ENCODE data around the gene CARMIL1.

The CARMIL1 gene

GRCh38 chr6:25485821-25486534 lies 206.8 kb downstream of the CARMIL1 start:
- TF ChIP-seq ZNF384 (IDR thresholded peaks at IDR 0.05) = peak; percentile 72
- TF ChIP-seq FOXA1 (IDR thresholded peaks at IDR 0.05) = no peak
- ChIA-PET POLR2A (interaction anchor here (1.2 kb wide), 1 partner anchor 207 kb away, joined by 3 read pairs; the partner anchor contains the start of gene CARMIL1), CTCF (no interaction called here)
- peak; percentile 21 for DNase-seq (ENCODE audit: extremely low spot score)

GRCh38 chr6:25486550-25486949 lies 207.4 kb downstream of the CARMIL1 start:
- DNase-seq (ENCODE audit: extremely low spot score) = no peak
- CTCF ChIA-PET = interaction anchor here (1.1 kb wide), 1 partner anchor 208 kb away, joined by 3 read pairs; no protein-coding TSS in a partner anchor
- POLR2A ChIA-PET = interaction anchor here (1.2 kb wide), 1 partner anchor 208 kb away, joined by 3 read pairs; the partner anchor contains the start of gene CARMIL1
- TF ChIP-seq PKNOX1 (IDR thresholded peaks at IDR 0.05) (no peak), FOXK2 (IDR thresholded peaks at IDR 0.05) (no peak), ZNF384 (IDR thresholded peaks at IDR 0.05) (no peak), L3MBTL2 (conservative IDR thresholded peaks at IDR 0.05) (no peak), TARDBP (IDR thresholded peaks at IDR 0.05) (no peak), ARNT (IDR thresholded peaks at IDR 0.05) (no peak), NFRKB (IDR thresholded peaks at IDR 0.05) (no peak), FOXM1 (IDR thresholded peaks at IDR 0.05; ENCODE audit: borderline replicate concordance) (no peak), SP1 (IDR thresholded peaks at IDR 0.05) (no peak), ELF4 (IDR thresholded peaks at IDR 0.05) (no peak), FOXA1 (IDR thresholded peaks at IDR 0.05) (no peak), BHLHE40 (IDR thresholded peaks at IDR 0.05; ENCODE audit: borderline replicate concordance) (no peak), CTBP1 (IDR thresholded peaks at IDR 0.05; ENCODE audit: borderline replicate concordance) (no peak), LEF1 (IDR thresholded peaks at IDR 0.05; ENCODE audit: borderline replicate concordance) (no peak), SUZ12 (IDR thresholded peaks at IDR 0.05) (no peak), HDGF (IDR thresholded peaks at IDR 0.05; ENCODE audit: borderline replicate concordance) (no peak)

- ChIA-PET POLR2A (no interaction called here), CTCF (interaction anchor here (0.6 to 1.1 kb wide), 2 partner anchors 209 to 222 kb away, joined by 3 read pairs; no protein-coding TSS in a partner anchor)
- DNase-seq (ENCODE audit: extremely low spot score) = no peak
- TF ChIP-seq FOXK2 (IDR thresholded peaks at IDR 0.05) (no peak), FOXA1 (IDR thresholded peaks at IDR 0.05) (no peak), PKNOX1 (IDR thresholded peaks at IDR 0.05) (no peak), ARNT (IDR thresholded peaks at IDR 0.05) (no peak), NFRKB (IDR thresholded peaks at IDR 0.05) (no peak), TARDBP (IDR thresholded peaks at IDR 0.05) (no peak), LEF1 (IDR thresholded peaks at IDR 0.05; ENCODE audit: borderline replicate concordance) (no peak), BHLHE40 (IDR thresholded peaks at IDR 0.05; ENCODE audit: borderline replicate concordance) (no peak), ZNF384 (IDR thresholded peaks at IDR 0.05) (no peak), FOXM1 (IDR thresholded peaks at IDR 0.05; ENCODE audit: borderline replicate concordance) (no peak), ELF4 (IDR thresholded peaks at IDR 0.05) (no peak), SP1 (IDR thresholded peaks at IDR 0.05) (no peak), SUZ12 (IDR thresholded peaks at IDR 0.05) (no peak), HDGF (IDR thresholded peaks at IDR 0.05; ENCODE audit: borderline replicate concordance) (no peak), CTBP1 (IDR thresholded peaks at IDR 0.05; ENCODE audit: borderline replicate concordance) (no peak), L3MBTL2 (conservative IDR thresholded peaks at IDR 0.05) (no peak)
Measured at GRCh38 chr6:25487012-25487411, 207.8 kb downstream of the CARMIL1 start.

GRCh38 chr6:25488156-25488555 lies 209.0 kb downstream of the CARMIL1 start:
- no peak for TF ChIP-seq TARDBP (IDR thresholded peaks at IDR 0.05)
- TF ChIP-seq FOXK2 (IDR thresholded peaks at IDR 0.05) = no peak
- TF ChIP-seq CTBP1 (IDR thresholded peaks at IDR 0.05; ENCODE audit: borderline replicate concordance) = no peak
- no peak for TF ChIP-seq BHLHE40 (IDR thresholded peaks at IDR 0.05; ENCODE audit: borderline replicate concordance)
- no peak for TF ChIP-seq NFRKB (IDR thresholded peaks at IDR 0.05)
- no peak for TF ChIP-seq ARNT (IDR thresholded peaks at IDR 0.05)
- TF ChIP-seq LEF1 (IDR thresholded peaks at IDR 0.05; ENCODE audit: borderline replicate concordance) = no peak
- no peak for TF ChIP-seq SP1 (IDR thresholded peaks at IDR 0.05)
- TF ChIP-seq L3MBTL2 (conservative IDR thresholded peaks at IDR 0.05) = no peak
- no peak for TF ChIP-seq ELF4 (IDR thresholded peaks at IDR 0.05)
- no peak for TF ChIP-seq PKNOX1 (IDR thresholded peaks at IDR 0.05)
- no peak for TF ChIP-seq FOXA1 (IDR thresholded peaks at IDR 0.05)
- no peak for TF ChIP-seq FOXM1 (IDR thresholded peaks at IDR 0.05; ENCODE audit: borderline replicate concordance)
- TF ChIP-seq ZNF384 (IDR thresholded peaks at IDR 0.05) = no peak
- TF ChIP-seq SUZ12 (IDR thresholded peaks at IDR 0.05) = no peak
- no peak for TF ChIP-seq HDGF (IDR thresholded peaks at IDR 0.05; ENCODE audit: borderline replicate concordance)
- no peak for DNase-seq (ENCODE audit: extremely low spot score)
- CTCF ChIA-PET = interaction anchor here (0.6 to 1.1 kb wide), 2 partner anchors 11 to 209 kb away, joined by 3 to 4 read pairs; partner anchors contain the start of gene CARMIL1
- POLR2A ChIA-PET = no interaction called here

- no peak for TF ChIP-seq CTBP1 (IDR thresholded peaks at IDR 0.05; ENCODE audit: borderline replicate concordance)
- CTCF ChIA-PET = interaction anchor here (0.6 to 3.7 kb wide), 9 partner anchors 12 to 405 kb away, joined by 3 to 48 read pairs (median 3); partner anchors contain the start of gene CARMIL1
- no peak for DNase-seq (ENCODE audit: extremely low spot score)
- POLR2A ChIA-PET = interaction anchor here (1.8 kb wide), 1 partner anchor 210 kb away, joined by 8 read pairs; the partner anchor contains the start of gene CARMIL1
Measured at GRCh38 chr6:25489399-25489798, 210.2 kb downstream of the CARMIL1 start.

Data from HEK293T (cell line).